CD4-positive, alpha-beta memory T cell (primary cell): ENCODE data around the gene ZRANB1. TPM values are rescaled to one million over a fixed set of nuclear protein-coding genes. Genes with fewer than 3 reads are reported as not detected.

Source experiments
- CTCF ChIA-PET: fragments of 350-600 bp; sonication (Branson Sonifier 250); formaldehyde crosslinking; loops from one replicate; lab custom pipeline; 2021; ENCODE audit warnings: inconsistent platforms; ENCODE audit not compliant: partially characterized antibody; lab: Charles Lee
- POLR2A ChIA-PET: fragments of 350-600 bp; sonication (Branson Sonifier 250); formaldehyde crosslinking; loops from one replicate; lab custom pipeline; 2021; ENCODE audit not compliant: partially characterized antibody; lab: Charles Lee
- DNase-seq, 5 donors: peaks; one replicate each; pipeline versions ENCODE4 v3.0.0 to v3.0.0-alpha.2; 2020 to 2022; ENCODE audit warnings: mixed read lengths in 1 of 5
- H3K27ac ChIP-seq: one replicate; pipeline ENCODE4 v1.7.0; 2013; ENCODE audit warnings: low read depth, low read length
- H3K27me3 ChIP-seq: 2 replicates; pipeline ENCODE4 v1.7.0; 2013; ENCODE audit warnings: mild to moderate bottlenecking, low read length, moderate library complexity; ENCODE audit not compliant: insufficient read depth
- H3K36me3 ChIP-seq: 2 replicates; pipeline ENCODE4 v1.7.0; 2013; ENCODE audit warnings: mild to moderate bottlenecking, low read length, moderate library complexity; ENCODE audit not compliant: insufficient read depth
- H3K4me1 ChIP-seq: 2 replicates; pipeline ENCODE4 v1.7.0; 2013; ENCODE audit warnings: mild to moderate bottlenecking, low read length, moderate library complexity; ENCODE audit not compliant: insufficient read depth
- H3K4me3 ChIP-seq, 2 donors: one replicate each; pipeline ENCODE4 v1.7.0; 2013; ENCODE audit warnings: low read length in 2 of 2, mild to moderate bottlenecking in 1 of 2
- H3K9me3 ChIP-seq, 2 donors: one replicate each; pipeline ENCODE4 v1.7.0; 2013; ENCODE audit warnings: low read length in 2 of 2, control low read depth in 1 of 2; ENCODE audit not compliant: control insufficient read depth in 1 of 2
- H3K27ac Mint-ChIP-seq, 7 donors: one replicate each; pipeline ENCODE4 v1.8.0; 2020 to 2021; ENCODE audit warnings: mixed read lengths in 7 of 7, mild to moderate bottlenecking in 6 of 7, inconsistent platforms in 3 of 7, moderate library complexity in 3 of 7
- H3K27me3 Mint-ChIP-seq, 2 donors: one replicate each; pipeline ENCODE4 v1.8.0; 2020 to 2021; ENCODE audit warnings: mixed read lengths in 2 of 2
- H3K36me3 Mint-ChIP-seq, 2 donors: one replicate each; pipeline ENCODE4 v1.8.0; 2020 to 2021; ENCODE audit warnings: mixed read lengths in 2 of 2, inconsistent platforms in 1 of 2, mild to moderate bottlenecking in 1 of 2
- H3K4me1 Mint-ChIP-seq, 4 donors: one replicate each; pipeline ENCODE4 v1.8.0; 2020 to 2021; ENCODE audit warnings: mixed read lengths in 4 of 4, mild to moderate bottlenecking in 1 of 4
- H3K4me3 Mint-ChIP-seq, 8 donors: one replicate each; pipeline ENCODE4 v1.8.0; 2020 to 2021; ENCODE audit warnings: mixed read lengths in 8 of 8, mild to moderate bottlenecking in 7 of 8, moderate library complexity in 6 of 8, inconsistent platforms in 3 of 8
- H3K9me3 Mint-ChIP-seq, 8 donors: one replicate each; pipeline ENCODE4 v1.8.0; 2020 to 2021; ENCODE audit warnings: mixed read lengths in 8 of 8, mild to moderate bottlenecking in 5 of 8, inconsistent platforms in 3 of 8, moderate library complexity in 1 of 8
- intact Hi-C: fragments of 100-400 bp; cut with micrococcal nuclease; formaldehyde crosslinking; loops from one replicate; pipeline ENCODE4 v1.15.1; 2023
- polyA plus RNA-seq, 2 donors: library from polyadenylated mRNA; unstranded; fragments of 300-500 nt; fragmentation: Illumina TruSeq; gene quantifications; one replicate each; pipeline ENCODE4 v1.2.3, GENCODE V29; 2021
- total RNA-seq, 2 experiments: library from RNA; stranded (reverse); gene quantifications; one replicate each; pipeline ENCODE4 v1.2.3, GENCODE V29; 2021

The ZRANB1 gene
- total and polyA plus RNA-seq, 4 experiments from 2014 or later, result 6.2 to 23.8 (median 16.4) TPM

GRCh38 chr10:124993345-124993708 is 51.4 kb downstream of the ZRANB1 start:
- Mint-ChIP-seq H3K27ac (no peak overlapping the region), H3K9me3 (no peaks in the 10 kb centered on the region), H3K4me3 (no peak overlapping the region), H3K36me3 (peaks cover 15 to 18% of the 10 kb centered on the region in 2 donors), H3K27me3 (no peaks in the 10 kb centered on the region), H3K4me1 (peaks cover 0 to 4% (median under 1%) of the 10 kb centered on the region in 4 donors)
- POLR2A ChIA-PET, result no interaction called here
- Histone ChIP-seq H3K36me3 (no peaks in the 10 kb centered on the region), H3K4me1 (no peaks in the 10 kb centered on the region), H3K27me3 (no peaks in the 10 kb centered on the region), H3K9me3 (no peaks in the 10 kb centered on the region), H3K4me3 (no peak overlapping the region), H3K27ac (no peak overlapping the region)
- intact Hi-C loops, result no loop called here
- DNase-seq, result no peak
- CTCF ChIA-PET, result interaction anchor here (0.8 to 1.4 kb wide), 5 partner anchors 10 to 56 kb away, joined by 3 to 7 read pairs (median 4); no protein-coding TSS in a partner anchor

- peaks cover 0 to 4% (median under 1%) of the 10 kb centered on the region in 4 donors for H3K4me1 Mint-ChIP-seq
- H3K27ac ChIP-seq, result no peak overlapping the region
- peaks cover 11 to 12% of the 10 kb centered on the region in 2 donors for H3K36me3 Mint-ChIP-seq
- ChIA-PET POLR2A (no interaction called here), CTCF (no interaction called here)
- no peaks in the 10 kb centered on the region for H3K9me3 Mint-ChIP-seq
- no peak overlapping the region for H3K4me3 ChIP-seq
- H3K4me3 Mint-ChIP-seq, result no peak overlapping the region
- H3K4me1 ChIP-seq, result no peaks in the 10 kb centered on the region
- intact Hi-C loops, result no loop called here
- no peak for DNase-seq
- H3K27ac Mint-ChIP-seq, result no peak overlapping the region
- H3K36me3 ChIP-seq, result no peaks in the 10 kb centered on the region
- H3K9me3 ChIP-seq, result no peaks in the 10 kb centered on the region
- H3K27me3 ChIP-seq, result no peaks in the 10 kb centered on the region
- no peaks in the 10 kb centered on the region for H3K27me3 Mint-ChIP-seq
Measured at GRCh38 chr10:124993736-124994451, 52.0 kb downstream of the ZRANB1 start.

- peaks cover 0 to 2% (median 0%) of the 10 kb centered on the region in 4 donors for H3K4me1 Mint-ChIP-seq
- no peak for DNase-seq
- H3K36me3 Mint-ChIP-seq, result peaks cover 4 to 5% of the 10 kb centered on the region in 2 donors
- no peaks in the 10 kb centered on the region for H3K9me3 Mint-ChIP-seq
- H3K27me3 Mint-ChIP-seq, result no peaks in the 10 kb centered on the region
- H3K4me1 ChIP-seq, result no peaks in the 10 kb centered on the region
- POLR2A ChIA-PET, result no interaction called here
- no peaks in the 10 kb centered on the region for H3K9me3 ChIP-seq
- H3K27ac ChIP-seq, result no peak overlapping the region
- H3K27ac Mint-ChIP-seq, result peak overlapping the region in 1 of 7 donors; percentile 8
- intact Hi-C loops, result no loop called here
- H3K4me3 ChIP-seq, result no peak overlapping the region
- H3K36me3 ChIP-seq, result no peaks in the 10 kb centered on the region
- no peak overlapping the region for H3K4me3 Mint-ChIP-seq
- H3K27me3 ChIP-seq, result no peaks in the 10 kb centered on the region
- CTCF ChIA-PET, result no interaction called here
Measured at GRCh38 chr10:124994573-124995473, 52.9 kb downstream of the ZRANB1 start.

DNA sequence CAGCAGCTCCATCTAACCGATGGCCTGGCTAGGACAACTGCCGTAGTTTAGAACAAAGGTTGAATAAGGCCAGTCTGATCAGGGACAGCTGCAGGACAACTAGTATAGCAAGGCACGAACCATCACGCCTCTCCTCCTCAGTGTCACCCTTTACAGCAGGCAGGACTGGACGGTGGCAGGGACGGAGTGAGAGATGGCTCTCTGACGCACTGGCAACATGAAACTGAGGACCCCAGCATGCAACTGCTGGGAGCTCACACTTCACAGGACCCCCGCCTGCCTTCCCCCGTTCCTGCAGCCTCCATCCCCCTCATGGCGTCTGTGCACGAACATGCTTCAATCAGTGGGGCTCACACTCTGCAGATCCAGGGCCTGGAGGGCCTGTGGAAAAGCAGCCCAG is 53.7 kb downstream of the ZRANB1 start:
- Histone ChIP-seq H3K36me3 (no peaks in the 10 kb centered on the region), H3K9me3 (no peaks in the 10 kb centered on the region), H3K4me3 (no peak overlapping the region), H3K4me1 (no peaks in the 10 kb centered on the region), H3K27ac (no peak overlapping the region), H3K27me3 (no peaks in the 10 kb centered on the region)
- POLR2A ChIA-PET, result no interaction called here
- Mint-ChIP-seq H3K27ac (peak overlapping the region in 1 of 7 donors; percentile 8), H3K9me3 (no peaks in the 10 kb centered on the region), H3K4me1 (peaks cover 0 to 2% (median 0%) of the 10 kb centered on the region in 4 donors), H3K4me3 (no peak overlapping the region), H3K27me3 (no peaks in the 10 kb centered on the region), H3K36me3 (peaks cover under 1 to 2% of the 10 kb centered on the region in 2 donors)
- DNase-seq, result no peak
- CTCF ChIA-PET, result no interaction called here
- intact Hi-C loops, result no loop called here

DNA sequence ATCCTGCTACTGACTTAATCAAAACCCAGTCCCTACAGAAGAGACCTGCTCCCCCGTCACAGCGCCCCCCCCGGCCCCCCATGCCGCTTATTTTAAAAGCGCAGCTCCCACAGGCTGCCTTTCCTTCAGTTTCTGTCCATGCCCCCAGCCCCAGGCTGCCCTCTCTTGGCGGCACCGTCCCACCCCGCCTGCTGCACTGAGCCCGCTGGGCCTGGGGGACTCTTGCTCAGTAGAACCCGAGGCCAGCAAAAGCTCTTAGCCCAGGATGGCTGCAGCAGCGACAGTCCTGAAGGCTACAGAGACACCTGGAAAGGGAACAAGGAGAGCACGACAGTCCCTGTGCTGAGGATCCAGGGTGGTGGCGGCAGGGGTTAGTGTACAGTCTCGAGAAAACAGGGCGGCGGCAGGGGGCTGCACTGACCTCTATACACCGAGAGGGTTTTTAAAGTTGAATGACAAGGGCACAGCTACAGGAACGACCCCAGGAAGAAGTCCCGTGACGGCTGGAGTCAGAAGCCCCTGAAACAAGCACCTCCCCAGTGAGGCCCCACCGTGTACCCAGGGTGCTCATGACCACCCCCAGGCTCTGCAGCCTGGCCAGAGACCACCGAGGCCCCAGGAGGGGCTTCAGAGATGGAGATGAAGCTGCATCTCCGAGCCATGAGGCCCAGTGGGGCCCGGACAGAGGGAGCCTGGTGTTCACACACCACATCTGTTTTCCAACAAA is 54.4 kb downstream of the ZRANB1 start:
- no peak for DNase-seq
- H3K27ac ChIP-seq, result no peak overlapping the region
- H3K9me3 ChIP-seq, result no peaks in the 10 kb centered on the region
- intact Hi-C loops, result no loop called here
- H3K4me3 ChIP-seq, result no peak overlapping the region
- Mint-ChIP-seq H3K4me1 (peaks cover 0 to 2% (median 0%) of the 10 kb centered on the region in 4 donors), H3K27ac (peak overlapping the region in 1 of 7 donors; percentile 41), H3K4me3 (no peak overlapping the region), H3K36me3 (no peaks in the 10 kb centered on the region), H3K9me3 (no peaks in the 10 kb centered on the region), H3K27me3 (no peaks in the 10 kb centered on the region)
- H3K36me3 ChIP-seq, result no peaks in the 10 kb centered on the region
- ChIA-PET CTCF (no interaction called here), POLR2A (no interaction called here)
- no peaks in the 10 kb centered on the region for H3K4me1 ChIP-seq
- H3K27me3 ChIP-seq, result no peaks in the 10 kb centered on the region

- no peak overlapping the region for H3K27ac ChIP-seq
- DNase-seq, result no peak
Measured at GRCh38 chr10:124996854-124997215, 54.9 kb downstream of the ZRANB1 start.

DNA sequence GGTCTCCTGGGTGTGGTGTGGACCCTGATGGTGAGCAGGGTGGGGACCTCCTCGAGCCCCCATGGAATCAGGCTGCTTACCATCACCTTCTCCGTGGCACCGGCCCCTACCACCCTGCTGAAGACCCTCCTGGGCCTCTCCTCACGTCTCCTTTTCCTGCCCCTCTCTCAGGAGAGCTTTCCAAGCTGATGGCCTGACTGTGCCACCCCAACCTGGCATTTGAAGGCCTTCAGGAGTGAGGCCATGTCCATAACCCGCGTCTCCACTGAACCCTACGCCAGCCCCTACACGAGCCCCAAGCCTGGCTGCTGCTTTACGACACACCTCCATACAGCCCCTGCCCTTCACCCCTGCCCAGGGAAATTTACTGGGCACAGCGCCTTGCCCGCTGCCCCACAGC is 55.4 kb downstream of the ZRANB1 start:
- Histone ChIP-seq H3K27me3 (no peaks in the 10 kb centered on the region), H3K4me1 (no peaks in the 10 kb centered on the region), H3K9me3 (no peaks in the 10 kb centered on the region), H3K36me3 (no peaks in the 10 kb centered on the region), H3K27ac (no peak overlapping the region), H3K4me3 (no peak overlapping the region)
- DNase-seq, result no peak
- intact Hi-C loops, result no loop called here
- no peaks in the 10 kb centered on the region for H3K9me3 Mint-ChIP-seq
- H3K27me3 Mint-ChIP-seq, result no peaks in the 10 kb centered on the region
- H3K4me3 Mint-ChIP-seq, result no peak overlapping the region
- H3K4me1 Mint-ChIP-seq, result peaks cover 0 to 2% (median 0%) of the 10 kb centered on the region in 4 donors
- no peaks in the 10 kb centered on the region for H3K36me3 Mint-ChIP-seq
- no peak overlapping the region for H3K27ac Mint-ChIP-seq
- ChIA-PET CTCF (no interaction called here), POLR2A (no interaction called here)

More at GRCh38 chr10:124996854-124997215, 54.9 kb downstream of the ZRANB1 start:
- POLR2A ChIA-PET, result no interaction called here
- no peak overlapping the region for H3K4me3 Mint-ChIP-seq
- peaks cover 0 to 2% (median 0%) of the 10 kb centered on the region in 4 donors for H3K4me1 Mint-ChIP-seq
- H3K9me3 ChIP-seq, result no peaks in the 10 kb centered on the region
- H3K4me1 ChIP-seq, result no peaks in the 10 kb centered on the region
- no peaks in the 10 kb centered on the region for H3K9me3 Mint-ChIP-seq
- H3K4me3 ChIP-seq, result no peak overlapping the region
- no peak overlapping the region for H3K27ac Mint-ChIP-seq
- no peaks in the 10 kb centered on the region for H3K36me3 ChIP-seq
- intact Hi-C loops, result no loop called here
- CTCF ChIA-PET, result no interaction called here
- no peaks in the 10 kb centered on the region for H3K27me3 ChIP-seq
- no peaks in the 10 kb centered on the region for H3K27me3 Mint-ChIP-seq
- H3K36me3 Mint-ChIP-seq, result no peaks in the 10 kb centered on the region
